Measurements from ENCODE around the gene TEAD2. TPM values are rescaled to one million over a fixed set of nuclear protein-coding genes. Genes with fewer than 3 reads are reported as not detected.

Gene TEAD2
- total and polyA plus RNA-seq, 9 of the 15 experiments (the other 6 are each of a cell fraction or from before 2014, with no cell fraction given), result 1.6 to 27.0 (median 13.9) TPM

DNA sequence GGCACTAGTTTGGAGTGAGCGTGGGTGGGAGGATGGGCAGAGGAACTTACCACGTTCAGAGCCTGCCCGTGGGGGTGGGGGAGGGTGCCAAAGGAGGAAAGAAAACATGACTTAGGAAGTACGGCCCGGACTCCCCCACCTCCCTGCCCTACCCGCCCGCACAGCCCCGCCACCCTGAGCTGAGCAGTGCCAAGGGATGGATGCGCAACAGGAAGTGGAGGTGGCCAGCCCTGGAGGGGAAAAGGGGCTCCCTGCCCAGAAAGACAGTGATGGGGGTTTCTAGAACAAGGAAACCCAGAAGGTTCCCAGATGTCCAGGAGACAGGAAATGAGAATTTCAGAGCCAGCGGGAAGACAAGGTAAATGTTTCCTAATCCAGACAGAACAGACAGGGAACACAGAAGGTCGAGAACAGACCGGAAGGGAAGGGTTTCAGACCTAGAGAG lies 6.3 kb downstream of the TEAD2 start (continued):
- TF ChIP-seq, protein P1, sequence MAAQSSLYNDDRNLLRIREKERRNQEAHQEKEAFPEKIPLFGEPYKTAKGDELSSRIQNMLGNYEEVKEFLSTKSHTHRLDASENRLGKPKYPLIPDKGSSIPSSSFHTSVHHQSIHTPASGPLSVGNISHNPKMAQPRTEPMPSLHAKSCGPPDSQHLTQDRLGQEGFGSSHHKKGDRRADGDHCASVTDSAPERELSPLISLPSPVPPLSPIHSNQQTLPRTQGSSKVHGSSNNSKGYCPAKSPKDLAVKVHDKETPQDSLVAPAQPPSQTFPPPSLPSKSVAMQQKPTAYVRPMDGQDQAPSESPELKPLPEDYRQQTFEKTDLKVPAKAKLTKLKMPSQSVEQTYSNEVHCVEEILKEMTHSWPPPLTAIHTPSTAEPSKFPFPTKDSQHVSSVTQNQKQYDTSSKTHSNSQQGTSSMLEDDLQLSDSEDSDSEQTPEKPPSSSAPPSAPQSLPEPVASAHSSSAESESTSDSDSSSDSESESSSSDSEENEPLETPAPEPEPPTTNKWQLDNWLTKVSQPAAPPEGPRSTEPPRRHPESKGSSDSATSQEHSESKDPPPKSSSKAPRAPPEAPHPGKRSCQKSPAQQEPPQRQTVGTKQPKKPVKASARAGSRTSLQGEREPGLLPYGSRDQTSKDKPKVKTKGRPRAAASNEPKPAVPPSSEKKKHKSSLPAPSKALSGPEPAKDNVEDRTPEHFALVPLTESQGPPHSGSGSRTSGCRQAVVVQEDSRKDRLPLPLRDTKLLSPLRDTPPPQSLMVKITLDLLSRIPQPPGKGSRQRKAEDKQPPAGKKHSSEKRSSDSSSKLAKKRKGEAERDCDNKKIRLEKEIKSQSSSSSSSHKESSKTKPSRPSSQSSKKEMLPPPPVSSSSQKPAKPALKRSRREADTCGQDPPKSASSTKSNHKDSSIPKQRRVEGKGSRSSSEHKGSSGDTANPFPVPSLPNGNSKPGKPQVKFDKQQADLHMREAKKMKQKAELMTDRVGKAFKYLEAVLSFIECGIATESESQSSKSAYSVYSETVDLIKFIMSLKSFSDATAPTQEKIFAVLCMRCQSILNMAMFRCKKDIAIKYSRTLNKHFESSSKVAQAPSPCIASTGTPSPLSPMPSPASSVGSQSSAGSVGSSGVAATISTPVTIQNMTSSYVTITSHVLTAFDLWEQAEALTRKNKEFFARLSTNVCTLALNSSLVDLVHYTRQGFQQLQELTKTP (IDR thresholded peaks at IDR 0.05; ENCODE audit: low read depth in 1 of 2, partially characterized antibody in 2 of 2), result no peak
- TF ChIP-seq ELF1 (tag; IDR thresholded peaks at IDR 0.05), result 0 out of 2 replicates have a peak, but pooled peaks have one; percentile 16
- TF ChIP-seq CHD2 (IDR thresholded peaks at IDR 0.05; ENCODE audit: low read depth, low read length), result no peak
- no peak for TF ChIP-seq SRSF9 (IDR thresholded peaks at IDR 0.05; ENCODE audit: borderline replicate concordance, low read depth, low read length)

DNA sequence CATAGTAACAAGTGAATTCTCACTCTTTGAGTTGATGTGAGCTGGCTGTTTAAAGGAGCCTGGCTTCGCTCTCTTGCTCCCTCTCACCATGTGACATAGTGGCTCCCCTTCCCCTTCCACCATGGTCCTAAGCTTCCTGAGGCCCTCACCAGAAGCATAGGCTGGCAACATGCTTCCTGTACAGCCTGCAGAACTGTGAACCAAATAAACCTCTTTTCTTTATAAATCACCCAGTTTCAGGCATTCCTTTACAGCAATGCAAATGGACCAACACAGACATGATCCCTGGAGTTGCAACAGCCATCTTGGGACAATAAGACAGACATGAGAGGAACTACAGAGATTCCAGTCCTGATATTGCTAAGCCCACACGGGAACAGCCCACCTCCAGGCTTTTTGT lies 12.6 kb downstream of the TEAD2 start:
- H3K9ac ChIP-seq (ENCODE audit: insufficient read depth in 1 of 2, low read depth in 2 of 2, low read length in 2 of 2), result no peak overlapping the region
- POLR2A ChIA-PET, result interaction anchor here (0.7 kb wide), 1 partner anchor 12 kb away, joined by 4 read pairs; no protein-coding TSS in a partner anchor
- H2AFZ ChIP-seq (ENCODE audit: low read depth, low read length), result no peak overlapping the region
- ATAC-seq, result no peak
- no peak for FAIRE-seq
- H3K27ac ChIP-seq (ENCODE audit: extremely low read depth, low read depth, low read length), result no peak overlapping the region
- H4K20me1 ChIP-seq (replicated peaks; ENCODE audit: control insufficient read depth, insufficient read depth, low read length), result no peaks in the 10 kb centered on the region
- in situ Hi-C loops (cut with MboI), result no loop called here
- no peaks in the 10 kb centered on the region for H3K9me1 ChIP-seq (ENCODE audit: control insufficient read depth, insufficient read depth, low read length)
- no peak overlapping the region for H3K4me2 ChIP-seq (ENCODE audit: insufficient read depth, low read length)
- no TSS peak for BruUV-seq (replicated peaks)
- no peak for TF ChIP-seq NR2C1 (IDR thresholded peaks at IDR 0.05)
- no peak for TF ChIP-seq NR2C1 (tag; IDR thresholded peaks at IDR 0.05)
- TF ChIP-seq ZSCAN29 (IDR thresholded peaks at IDR 0.05), result no peak
- no peak for TF ChIP-seq SRF (CRISPR knock-in tag; IDR thresholded peaks at IDR 0.05)
- no peak for TF ChIP-seq PCBP1 (IDR thresholded peaks at IDR 0.05; ENCODE audit: low read depth, low read length, poor library complexity, severe bottlenecking)
- peak; percentile 91 for TF ChIP-seq ZNF766 (CRISPR knock-in tag; conservative IDR thresholded peaks at IDR 0.05)
- intact Hi-C loops (cut with micrococcal nuclease), result no loop called here
- H3K27me3 ChIP-seq (ENCODE audit: control insufficient read depth in 2 of 2, insufficient read depth in 2 of 2, low read length in 2 of 2), result no peaks in the 10 kb centered on the region
- peaks cover 0 to 5% of the 10 kb centered on the region in 2 experiments; a peak in 3 of 5 replicates for H3K4me1 ChIP-seq (replicated peaks in 1 of 2; ENCODE audit: control insufficient read depth in 2 of 2, insufficient read depth in 2 of 2, low read length in 2 of 2)
- H3K9me3 ChIP-seq (replicated peaks; ENCODE audit: control insufficient read depth, insufficient read depth, low read depth, low read length), result no peaks in the 10 kb centered on the region
- peaks cover 38% of the 10 kb centered on the region; the same call in 2 of the 3 replicates for H3K36me3 ChIP-seq (ENCODE audit: control insufficient read depth, insufficient read depth, low read length)
- WGBS (ENCODE audit: insufficient coverage, low coverage, missing lambda C conversion rate), result 66% methylated on average over 2 of the region's 2 CpGs
- no peak overlapping the region for H3K4me3 ChIP-seq
- DNase-seq (ENCODE audit: extremely low read depth in 1 of 4, low spot score in 3 of 4), result no peak
- CTCF ChIA-PET (ENCODE audit: low intra/inter-chr PET ratio), result no interaction called here
- no peaks in the 10 kb centered on the region for H3K79me2 ChIP-seq (ENCODE audit: control insufficient read depth, insufficient read depth, low read length)

All from K562 (cell line).